ENCODE measurements around the gene NRDC.

Gene NRDC

GRCh38 chr1:51741121-51741681, 137.3 kb downstream of the NRDC start:
- Histone ChIP-seq H3K4me1 (ENCODE audit: control insufficient read depth in 1 of 2, insufficient read depth in 1 of 2, low read depth in 1 of 2, low read length in 1 of 2) (peaks cover 0 to 9% of the 10 kb centered on the region in 2 experiments), H3K36me3 (no peaks in the 10 kb centered on the region), H3K27ac (peak overlapping the region; percentile 45), H3K4me3 (ENCODE audit: low read depth in 1 of 2, low read length in 1 of 2) (no peak overlapping the region), H3K27me3 (no peaks in the 10 kb centered on the region), H3K9me3 (no peaks in the 10 kb centered on the region)
- no peak for TF ChIP-seq CTCF (IDR thresholded peaks at IDR 0.05)

GRCh38 chr1:51740652-51741051, 137.9 kb downstream of the NRDC start:
- TF ChIP-seq CTCF (IDR thresholded peaks at IDR 0.05): no peak
- Histone ChIP-seq H3K4me1 (ENCODE audit: control insufficient read depth in 1 of 2, insufficient read depth in 1 of 2, low read depth in 1 of 2, low read length in 1 of 2) (peaks cover 0 to 9% of the 10 kb centered on the region in 2 experiments), H3K36me3 (no peaks in the 10 kb centered on the region), H3K4me3 (ENCODE audit: low read depth in 1 of 2, low read length in 1 of 2) (no peak overlapping the region), H3K27ac (peak overlapping the region; percentile 45), H3K9me3 (no peaks in the 10 kb centered on the region), H3K27me3 (no peaks in the 10 kb centered on the region)
